ENCODE results near the gene BHMT.
"Not testable (repeated sequence)": the region's sequence is repeated elsewhere in the genome, so short reads cannot be mapped to it uniquely, and the experiment has no call there.

Gene BHMT

GRCh38 chr5:79112703-79113058 is 1.1 kb downstream of the BHMT start:
- DNase-seq = no peak

GRCh38 chr5:79119486-79119885 is 7.9 kb downstream of the BHMT start:
- no peak for DNase-seq

- DNase-seq = no peak
Observed at GRCh38 chr5:79120221-79120620, 8.6 kb downstream of the BHMT start.

GRCh38 chr5:79122973-79123372 is 11.4 kb downstream of the BHMT start:
- no peak for DNase-seq

GRCh38 chr5:79124607-79125006 is 13.0 kb downstream of the BHMT start:
- no peak for DNase-seq

GRCh38 chr5:79130781-79131180 is 19.2 kb downstream of the BHMT start:
- DNase-seq = no peak

- peak in 1 of 2 donors; percentile 54 for DNase-seq
Observed at GRCh38 chr5:79133121-79133656, 21.6 kb downstream of the BHMT start.

GRCh38 chr5:79133657-79134451 is 22.2 kb downstream of the BHMT start:
- peak; percentile 58 to 63 for DNase-seq

GRCh38 chr5:79135790-79136553 is 24.4 kb downstream of the BHMT start:
- DNase-seq = no peak

- DNase-seq = no peak
Observed at GRCh38 chr5:79136618-79137017, 25.0 kb downstream of the BHMT start.

GRCh38 chr5:79140553-79140952 is 28.9 kb downstream of the BHMT start:
- no peak for DNase-seq

- no peak for DNase-seq
Observed at GRCh38 chr5:79143684-79144379, 32.2 kb downstream of the BHMT start.

GRCh38 chr5:79147076-79147475 is 35.5 kb downstream of the BHMT start:
- DNase-seq = no peak

- no peak for DNase-seq
Observed at GRCh38 chr5:79149433-79149832, 37.8 kb downstream of the BHMT start.

- DNase-seq = no peak
Observed at GRCh38 chr5:79151942-79152671, 40.5 kb downstream of the BHMT start.

- no peak for DNase-seq
Observed at GRCh38 chr5:79157305-79157704, 45.7 kb downstream of the BHMT start.

- DNase-seq = not testable (repeated sequence)
Observed at GRCh38 chr5:79161647-79162046, 50.0 kb downstream of the BHMT start.

- DNase-seq = no peak
Observed at GRCh38 chr5:79168031-79168430, 56.4 kb downstream of the BHMT start.

GRCh38 chr5:79170661-79171060 is 59.1 kb downstream of the BHMT start:
- DNase-seq = no peak

GRCh38 chr5:79171635-79172245 is 60.1 kb downstream of the BHMT start:
- no peak for DNase-seq

GRCh38 chr5:79172269-79172668 is 60.7 kb downstream of the BHMT start:
- DNase-seq = no peak

- DNase-seq = no peak
Observed at GRCh38 chr5:79173626-79174025, 62.0 kb downstream of the BHMT start.

All from CD4-positive, alpha-beta T cell treated with Interleukin-4 for 1 hour (primary cell).